ENCODE results near the gene CACNG1. TPM values are rescaled to one million over a fixed set of nuclear protein-coding genes. Genes with fewer than 3 reads are reported as not detected.

CACNG1 gene
- total and polyA plus RNA-seq, 4 donors, result not detected

DNA sequence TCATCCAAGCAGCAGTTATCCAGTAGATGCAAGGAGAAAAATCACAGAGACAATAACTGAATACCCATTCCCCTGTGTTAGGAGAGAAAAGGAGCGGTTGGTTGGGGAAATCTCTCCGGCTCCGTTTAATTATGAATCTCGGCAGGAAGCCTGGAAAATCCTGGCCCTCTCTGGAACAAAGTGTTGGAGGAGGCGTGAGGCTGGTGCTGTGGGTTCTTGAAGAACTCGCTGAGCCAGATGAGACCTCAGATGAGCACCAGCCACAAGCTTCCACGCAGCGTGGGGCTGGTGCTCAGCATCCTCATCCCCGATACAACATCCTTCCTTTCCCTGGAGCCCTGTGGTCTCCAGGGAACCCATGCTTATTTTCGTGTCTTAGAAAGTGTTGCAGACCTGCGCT lies 40.2 kb upstream of the CACNG1 start:
- no peak overlapping the region for H3K4me3 ChIP-seq (ENCODE audit: low read depth in 1 of 3, low read length in 3 of 3)
- WGBS, result 85% methylated on average over 11 of the region's 11 CpGs

DNA sequence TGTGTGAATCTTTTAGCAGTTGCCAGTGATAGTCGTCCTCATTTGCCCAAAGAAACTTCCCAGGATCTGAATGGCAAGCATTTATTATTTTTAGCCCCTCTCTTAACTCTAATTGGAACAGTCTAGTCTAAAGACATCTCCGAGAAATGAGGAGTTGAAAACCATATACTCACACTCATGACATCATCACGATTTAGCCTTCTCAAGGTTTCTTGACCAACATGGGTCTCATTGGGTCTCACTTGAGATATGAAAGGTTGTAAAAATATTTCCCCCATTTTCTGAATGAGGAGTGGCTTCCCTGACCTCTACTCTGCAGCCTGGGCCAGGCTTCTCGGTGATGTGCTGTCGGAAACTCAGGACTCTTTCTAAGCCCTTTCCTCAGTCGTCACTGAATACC lies 37.1 kb upstream of the CACNG1 start:
- Histone ChIP-seq H3K9me3 (ENCODE audit: control insufficient read depth in 4 of 4, low read length in 3 of 4) (no peaks in the 10 kb centered on the region), H3K36me3 (ENCODE audit: control insufficient read depth in 4 of 4, insufficient read depth in 3 of 4, low read depth in 1 of 4, low read length in 3 of 4) (no peaks in the 10 kb centered on the region), H3K27ac (ENCODE audit: low read depth in 1 of 2, low read length in 2 of 2) (no peak overlapping the region), H3K9ac (ENCODE audit: low read depth in 1 of 2, low read length in 2 of 2) (no peak overlapping the region), H3K4me1 (ENCODE audit: control insufficient read depth in 4 of 4, insufficient read depth in 4 of 4, low read length in 3 of 4) (no peaks in the 10 kb centered on the region), H3K4me3 (ENCODE audit: low read depth in 1 of 3, low read length in 3 of 3) (no peak overlapping the region), H3K27me3 (ENCODE audit: control insufficient read depth in 4 of 4, insufficient read depth in 4 of 4, low read length in 3 of 4) (no peaks in the 10 kb centered on the region)
- WGBS, result 92% methylated on average over 6 of the region's 6 CpGs
- no peak for DNase-seq (ENCODE audit: low spot score)
- TF ChIP-seq GABPA (IDR thresholded peaks at IDR 0.05 in 1 of 2, conservative IDR thresholded peaks at IDR 0.05 in 1 of 2), result no peak
- no peak for TF ChIP-seq HNF4G (IDR thresholded peaks at IDR 0.05)
- no peak for TF ChIP-seq HNF4A (conservative IDR thresholded peaks at IDR 0.05)
- TF ChIP-seq RXRA (IDR thresholded peaks at IDR 0.05), result no peak
- no peak for TF ChIP-seq RAD21 (IDR thresholded peaks at IDR 0.05)
- no peak for TF ChIP-seq TAF1 (conservative IDR thresholded peaks at IDR 0.05)
- TF ChIP-seq, protein P1, sequence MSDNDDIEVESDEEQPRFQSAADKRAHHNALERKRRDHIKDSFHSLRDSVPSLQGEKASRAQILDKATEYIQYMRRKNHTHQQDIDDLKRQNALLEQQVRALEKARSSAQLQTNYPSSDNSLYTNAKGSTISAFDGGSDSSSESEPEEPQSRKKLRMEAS (IDR thresholded peaks at IDR 0.05), result no peak
- TF ChIP-seq NR2F2 (IDR thresholded peaks at IDR 0.05), result no peak
- TF ChIP-seq JUND (IDR thresholded peaks at IDR 0.05), result no peak
- no peak for TF ChIP-seq SP1 (IDR thresholded peaks at IDR 0.05)
- TF ChIP-seq, protein P2, sequence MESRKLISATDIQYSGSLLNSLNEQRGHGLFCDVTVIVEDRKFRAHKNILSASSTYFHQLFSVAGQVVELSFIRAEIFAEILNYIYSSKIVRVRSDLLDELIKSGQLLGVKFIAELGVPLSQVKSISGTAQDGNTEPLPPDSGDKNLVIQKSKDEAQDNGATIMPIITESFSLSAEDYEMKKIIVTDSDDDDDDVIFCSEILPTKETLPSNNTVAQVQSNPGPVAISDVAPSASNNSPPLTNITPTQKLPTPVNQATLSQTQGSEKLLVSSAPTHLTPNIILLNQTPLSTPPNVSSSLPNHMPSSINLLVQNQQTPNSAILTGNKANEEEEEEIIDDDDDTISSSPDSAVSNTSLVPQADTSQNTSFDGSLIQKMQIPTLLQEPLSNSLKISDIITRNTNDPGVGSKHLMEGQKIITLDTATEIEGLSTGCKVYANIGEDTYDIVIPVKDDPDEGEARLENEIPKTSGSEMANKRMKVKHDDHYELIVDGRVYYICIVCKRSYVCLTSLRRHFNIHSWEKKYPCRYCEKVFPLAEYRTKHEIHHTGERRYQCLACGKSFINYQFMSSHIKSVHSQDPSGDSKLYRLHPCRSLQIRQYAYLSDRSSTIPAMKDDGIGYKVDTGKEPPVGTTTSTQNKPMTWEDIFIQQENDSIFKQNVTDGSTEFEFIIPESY (IDR thresholded peaks at IDR 0.05), result no peak
- no peak for TF ChIP-seq FOXA1 (IDR thresholded peaks at IDR 0.05)
- TF ChIP-seq, protein P3, sequence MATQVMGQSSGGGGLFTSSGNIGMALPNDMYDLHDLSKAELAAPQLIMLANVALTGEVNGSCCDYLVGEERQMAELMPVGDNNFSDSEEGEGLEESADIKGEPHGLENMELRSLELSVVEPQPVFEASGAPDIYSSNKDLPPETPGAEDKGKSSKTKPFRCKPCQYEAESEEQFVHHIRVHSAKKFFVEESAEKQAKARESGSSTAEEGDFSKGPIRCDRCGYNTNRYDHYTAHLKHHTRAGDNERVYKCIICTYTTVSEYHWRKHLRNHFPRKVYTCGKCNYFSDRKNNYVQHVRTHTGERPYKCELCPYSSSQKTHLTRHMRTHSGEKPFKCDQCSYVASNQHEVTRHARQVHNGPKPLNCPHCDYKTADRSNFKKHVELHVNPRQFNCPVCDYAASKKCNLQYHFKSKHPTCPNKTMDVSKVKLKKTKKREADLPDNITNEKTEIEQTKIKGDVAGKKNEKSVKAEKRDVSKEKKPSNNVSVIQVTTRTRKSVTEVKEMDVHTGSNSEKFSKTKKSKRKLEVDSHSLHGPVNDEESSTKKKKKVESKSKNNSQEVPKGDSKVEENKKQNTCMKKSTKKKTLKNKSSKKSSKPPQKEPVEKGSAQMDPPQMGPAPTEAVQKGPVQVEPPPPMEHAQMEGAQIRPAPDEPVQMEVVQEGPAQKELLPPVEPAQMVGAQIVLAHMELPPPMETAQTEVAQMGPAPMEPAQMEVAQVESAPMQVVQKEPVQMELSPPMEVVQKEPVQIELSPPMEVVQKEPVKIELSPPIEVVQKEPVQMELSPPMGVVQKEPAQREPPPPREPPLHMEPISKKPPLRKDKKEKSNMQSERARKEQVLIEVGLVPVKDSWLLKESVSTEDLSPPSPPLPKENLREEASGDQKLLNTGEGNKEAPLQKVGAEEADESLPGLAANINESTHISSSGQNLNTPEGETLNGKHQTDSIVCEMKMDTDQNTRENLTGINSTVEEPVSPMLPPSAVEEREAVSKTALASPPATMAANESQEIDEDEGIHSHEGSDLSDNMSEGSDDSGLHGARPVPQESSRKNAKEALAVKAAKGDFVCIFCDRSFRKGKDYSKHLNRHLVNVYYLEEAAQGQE (IDR thresholded peaks at IDR 0.05), result no peak

More for the DNA sequence above, 40.2 kb upstream of the CACNG1 start:
- TF ChIP-seq, protein P3 (IDR thresholded peaks at IDR 0.05), result no peak
- no peak for TF ChIP-seq FOXA2 (IDR thresholded peaks at IDR 0.05)
- TF ChIP-seq HNF4G (IDR thresholded peaks at IDR 0.05), result no peak
- no peak for TF ChIP-seq SP1 (IDR thresholded peaks at IDR 0.05)
- no peak for TF ChIP-seq YY1 (IDR thresholded peaks at IDR 0.05)
- TF ChIP-seq, protein P2 (IDR thresholded peaks at IDR 0.05), result no peak
- TF ChIP-seq TAF1 (conservative IDR thresholded peaks at IDR 0.05), result no peak
- TF ChIP-seq EGR1 (IDR thresholded peaks at IDR 0.05; ENCODE audit: low read depth in 2 of 2), result no peak
- TF ChIP-seq NR2F2 (IDR thresholded peaks at IDR 0.05), result no peak
- TF ChIP-seq, protein P4, sequence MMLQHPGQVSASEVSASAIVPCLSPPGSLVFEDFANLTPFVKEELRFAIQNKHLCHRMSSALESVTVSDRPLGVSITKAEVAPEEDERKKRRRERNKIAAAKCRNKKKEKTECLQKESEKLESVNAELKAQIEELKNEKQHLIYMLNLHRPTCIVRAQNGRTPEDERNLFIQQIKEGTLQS (IDR thresholded peaks at IDR 0.05), result no peak
- no peak for TF ChIP-seq GABPA (IDR thresholded peaks at IDR 0.05 in 1 of 2, conservative IDR thresholded peaks at IDR 0.05 in 1 of 2)
- Histone ChIP-seq H3K9me3 (ENCODE audit: control insufficient read depth in 4 of 4, low read length in 3 of 4) (no peaks in the 10 kb centered on the region), H3K9ac (ENCODE audit: low read depth in 1 of 2, low read length in 2 of 2) (no peak overlapping the region), H3K27ac (ENCODE audit: low read depth in 1 of 2, low read length in 2 of 2) (no peak overlapping the region), H3K27me3 (ENCODE audit: control insufficient read depth in 4 of 4, insufficient read depth in 4 of 4, low read length in 3 of 4) (no peaks in the 10 kb centered on the region), H3K36me3 (ENCODE audit: control insufficient read depth in 4 of 4, insufficient read depth in 3 of 4, low read depth in 1 of 4, low read length in 3 of 4) (no peaks in the 10 kb centered on the region), H3K4me1 (ENCODE audit: control insufficient read depth in 4 of 4, insufficient read depth in 4 of 4, low read length in 3 of 4) (no peaks in the 10 kb centered on the region)
- no peak for DNase-seq (ENCODE audit: low spot score)

Measured in liver (tissue), 9 donors.